ENCODE measurements around the gene TTYH3.

Gene TTYH3

GRCh38 chr7:2649991-2650390 is 18.2 kb downstream of the TTYH3 start:
- no peak for DNase-seq

- no peak for DNase-seq
These were observed 18.7 kb downstream of the TTYH3 start for GRCh38 chr7:2650451-2650850.

GRCh38 chr7:2651336-2651735 is 19.6 kb downstream of the TTYH3 start:
- no peak for DNase-seq

- no peak for DNase-seq
These were observed 20.3 kb downstream of the TTYH3 start for GRCh38 chr7:2651847-2652735.

- no peak for DNase-seq
These were observed 20.9 kb downstream of the TTYH3 start for GRCh38 chr7:2652736-2653060.

- no peak for DNase-seq
These were observed 22.3 kb downstream of the TTYH3 start for GRCh38 chr7:2654059-2654458.

- DNase-seq = no peak
These were observed 24.3 kb downstream of the TTYH3 start for GRCh38 chr7:2655870-2656614.

GRCh38 chr7:2657208-2657607 is 25.4 kb downstream of the TTYH3 start:
- DNase-seq = no peak

GRCh38 chr7:2657920-2658671 is 26.3 kb downstream of the TTYH3 start:
- DNase-seq = no peak

GRCh38 chr7:2658941-2659340 is 27.2 kb downstream of the TTYH3 start:
- no peak for DNase-seq

- no peak for DNase-seq
These were observed 28.0 kb downstream of the TTYH3 start for GRCh38 chr7:2659556-2660358.

- no peak for DNase-seq
These were observed 28.7 kb downstream of the TTYH3 start for GRCh38 chr7:2660359-2661095.

GRCh38 chr7:2661096-2661449 is 29.3 kb downstream of the TTYH3 start:
- no peak for DNase-seq

GRCh38 chr7:2661602-2662272 is 30.0 kb downstream of the TTYH3 start:
- no peak for DNase-seq

GRCh38 chr7:2662273-2663120 is 30.7 kb downstream of the TTYH3 start:
- no peak for DNase-seq

GRCh38 chr7:2663121-2663886 is 31.5 kb downstream of the TTYH3 start:
- no peak for DNase-seq

GRCh38 chr7:2663960-2664359 is 32.2 kb downstream of the TTYH3 start:
- DNase-seq = no peak

- DNase-seq = no peak
These were observed 33.6 kb downstream of the TTYH3 start for GRCh38 chr7:2665359-2665791.

- DNase-seq = no peak
These were observed 34.4 kb downstream of the TTYH3 start for GRCh38 chr7:2666155-2666554.

All from Kasumi-1 (cell line).